Smooth muscle cell (in vitro differentiated cells): ENCODE measurements around the gene DNAJB6. TPM values are rescaled to one million over a fixed set of nuclear protein-coding genes. Genes with fewer than 3 reads are reported as not detected.

Source experiments
- DNase-seq: peaks from one replicate; lab custom pipeline; 2025; ENCODE audit not compliant: unreplicated experiment; lab: John Stamatoyannopoulos, UW
- H2AFZ ChIP-seq: fragments of 200-600 bp; sonication (generic); 2 replicates; pipeline ENCODE4 v1.6.0; 2016; ENCODE audit warnings: antibody characterized with exemption, low read depth, mild to moderate bottlenecking
- H3F3A ChIP-seq: fragments of 200-600 bp; sonication (generic); 2 replicates; pipeline ENCODE4 v1.6.0; 2017; ENCODE audit warnings: antibody characterized with exemption, low read depth
- H3K27ac ChIP-seq: fragments of 200-600 bp; sonication (generic); 2 replicates; pipeline ENCODE4 v1.5.1; 2016; ENCODE audit warnings: low read depth, mild to moderate bottlenecking
- H3K27me3 ChIP-seq: fragments of 200-600 bp; sonication (generic); 2 replicates; pipeline ENCODE4 v1.6.1; 2016; ENCODE audit warnings: low read depth, mild to moderate bottlenecking
- H3K36me3 ChIP-seq: fragments of 200-600 bp; sonication (generic); 2 replicates; pipeline ENCODE4 v1.5.1; 2016; ENCODE audit warnings: low read depth
- H3K4me1 ChIP-seq: fragments of 200-600 bp; sonication (generic); 2 replicates; pipeline ENCODE4 v1.5.1; 2016; ENCODE audit warnings: low read depth
- H3K4me2 ChIP-seq: fragments of 200-600 bp; sonication (generic); 2 replicates; pipeline ENCODE4 v1.6.0; 2016; ENCODE audit warnings: mild to moderate bottlenecking
- H3K4me3 ChIP-seq: fragments of 200-600 bp; sonication (generic); 2 replicates; pipeline ENCODE4 v1.5.1; 2016; ENCODE audit warnings: mild to moderate bottlenecking
- H3K79me2 ChIP-seq: fragments of 200-600 bp; sonication (generic); 2 replicates; pipeline ENCODE4 v1.6.0; 2016; ENCODE audit warnings: low read depth, mild to moderate bottlenecking
- H3K9ac ChIP-seq: fragments of 200-600 bp; sonication (generic); 2 replicates; pipeline ENCODE4 v1.6.0; 2016; ENCODE audit warnings: low read depth
- H3K9me3 ChIP-seq: fragments of 200-600 bp; sonication (generic); replicated peaks from 2 replicates; pipeline ENCODE4 v1.5.1; 2016; ENCODE audit warnings: low read depth
- H4K20me1 ChIP-seq: fragments of 200-600 bp; sonication (generic); 2 replicates; pipeline ENCODE4 v1.6.0; 2016; ENCODE audit warnings: low read depth
- CTCF ChIP-seq: fragments of 200-600 bp; sonication (generic); IDR thresholded peaks from 2 replicates; pipeline ENCODE4 v1.5.1; 2017; ENCODE audit warnings: borderline replicate concordance, mild to moderate bottlenecking, antibody characterized with exemption; ENCODE audit not compliant: insufficient read depth, poor library complexity, severe bottlenecking
- WGBS: methylation state at CpG from one replicate; pipeline ENCODE4 v1.1.7; 2016; ENCODE audit warnings: low lambda C conversion rate; 5-methylcytosine and 5-hydroxymethylcytosine counted together
- polyA plus RNA-seq: library from polyadenylated mRNA; unstranded; fragments of >200 nt; fragmentation: Nextera tagmentation; extraction: Ambion mirVana; gene quantifications from 2 replicates; pipeline ENCODE4 v1.2.1, GENCODE V29; 2016
- total RNA-seq: library from RNA; depleted of rRNA; stranded (reverse); fragments of >200 nt; gene quantifications from 2 replicates; pipeline ENCODE4 v1.2.3, GENCODE V29; 2014

Gene DNAJB6
- total and polyA plus RNA-seq, 2 experiments from 2014 or later: 103 to 104 TPM

- H3K79me2 ChIP-seq: peaks cover 100% of the 10 kb centered on the region
- WGBS: 87% methylated on average over 13 of the region's 13 CpGs
- no peak for DNase-seq
- peak overlapping the region; percentile 27 for H3K4me2 ChIP-seq
- H3K9me3 ChIP-seq: no peaks in the 10 kb centered on the region
- H3K36me3 ChIP-seq: no peaks in the 10 kb centered on the region
- peaks cover 4% of the 10 kb centered on the region for H3F3A ChIP-seq
- no peak for TF ChIP-seq CTCF
- H3K27me3 ChIP-seq: no peaks in the 10 kb centered on the region
- no peak overlapping the region for H3K27ac ChIP-seq
- H4K20me1 ChIP-seq: peaks cover 100% of the 10 kb centered on the region
- H3K9ac ChIP-seq: no peak overlapping the region
- peaks cover 9% of the 10 kb centered on the region for H3K4me1 ChIP-seq
- H3K4me3 ChIP-seq: no peak overlapping the region
- H2AFZ ChIP-seq: no peak overlapping the region
These were observed 21.4 kb downstream of the DNAJB6 start for GRCh38 chr7:157358041-157358752.

GRCh38 chr7:157358753-157359096, 21.9 kb downstream of the DNAJB6 start:
- Histone ChIP-seq H3K27me3 (no peaks in the 10 kb centered on the region), H3K4me1 (peaks cover 9% of the 10 kb centered on the region), H3K27ac (no peak overlapping the region), H2AFZ (no peak overlapping the region), H3K79me2 (peaks cover 100% of the 10 kb centered on the region), H3K9me3 (no peaks in the 10 kb centered on the region), H3K36me3 (no peaks in the 10 kb centered on the region), H3K4me2 (peak overlapping the region; percentile 27), H3K4me3 (no peak overlapping the region), H3F3A (peaks cover 4% of the 10 kb centered on the region), H4K20me1 (peaks cover 100% of the 10 kb centered on the region), H3K9ac (no peak overlapping the region)
- WGBS: 77% methylated on average over 4 of the region's 4 CpGs
- DNase-seq: no peak
- no peak for TF ChIP-seq CTCF

GRCh38 chr7:157359581-157359980, 22.8 kb downstream of the DNAJB6 start:
- WGBS: 92% methylated on average over 5 of the region's 5 CpGs
- Histone ChIP-seq H3K9ac (no peak overlapping the region), H3K79me2 (peaks cover 100% of the 10 kb centered on the region), H3K4me1 (peaks cover 9% of the 10 kb centered on the region), H3K27ac (no peak overlapping the region), H3K4me2 (no peak overlapping the region), H3K36me3 (no peaks in the 10 kb centered on the region), H3K4me3 (no peak overlapping the region), H3K9me3 (no peaks in the 10 kb centered on the region), H3F3A (peaks cover 2% of the 10 kb centered on the region), H4K20me1 (peaks cover 100% of the 10 kb centered on the region), H3K27me3 (no peaks in the 10 kb centered on the region), H2AFZ (no peak overlapping the region)
- DNase-seq: no peak
- no peak for TF ChIP-seq CTCF

GRCh38 chr7:157360483-157361025, 23.8 kb downstream of the DNAJB6 start:
- Histone ChIP-seq H3K9ac (no peak overlapping the region), H3K27me3 (no peaks in the 10 kb centered on the region), H3K4me3 (no peak overlapping the region), H3K4me2 (no peak overlapping the region), H4K20me1 (peaks cover 100% of the 10 kb centered on the region), H3K79me2 (peaks cover 100% of the 10 kb centered on the region), H3F3A (no peaks in the 10 kb centered on the region), H3K9me3 (no peaks in the 10 kb centered on the region), H3K27ac (no peak overlapping the region), H3K4me1 (peaks cover 9% of the 10 kb centered on the region), H3K36me3 (no peaks in the 10 kb centered on the region), H2AFZ (no peak overlapping the region)
- 98% methylated on average over 3 of the region's 3 CpGs for WGBS
- TF ChIP-seq CTCF: no peak
- no peak for DNase-seq
